Ovary (tissue), 9 donors: ENCODE measurements around the gene CSNK1G2. TPM values are rescaled to one million over a fixed set of nuclear protein-coding genes. Genes with fewer than 3 reads are reported as not detected.

Source experiments
- DNase-seq, 5 donors: peaks; one replicate each; pipeline ENCODE4 v3.0.0-alpha.2; 2019 to 2020
- H3K27ac ChIP-seq, 2 donors: fragments of 200-600 bp; one replicate each; pipeline versions ENCODE4 v1.5.1 to v1.8.0; 2019 to 2022
- H3K27me3 ChIP-seq: fragments of 200-600 bp; one replicate; pipeline ENCODE4 v1.8.0; 2022
- H3K36me3 ChIP-seq: fragments of 200-600 bp; sonication (generic); one replicate; pipeline ENCODE4 v1.5.1; 2019
- H3K4me1 ChIP-seq: one replicate; pipeline ENCODE4 v1.8.1; 2013; ENCODE audit warnings: mild to moderate bottlenecking, moderate library complexity; ENCODE audit not compliant: insufficient read depth
- H3K4me3 ChIP-seq: fragments of 200-600 bp; sonication (generic); one replicate; pipeline ENCODE4 v1.5.1; 2017
- H3K9me3 ChIP-seq, 2 donors: fragments of 200-600 bp in 1 of 2; sonication (generic) in 1 of 2; one replicate each; pipeline versions ENCODE4 v1.5.1 to v1.8.1; 2013 to 2019; ENCODE audit warnings: mild to moderate bottlenecking in 1 of 2, moderate library complexity in 1 of 2
- EP300 ChIP-seq: sonication (generic); formaldehyde crosslinking; IDR thresholded peaks from one replicate; pipeline ENCODE4 v1.6.1; 2017; ENCODE audit warnings: antibody characterized with exemption
- POLR2A ChIP-seq: fragments of 450-650 bp; IDR thresholded peaks from one replicate; pipeline ENCODE4 v1.6.1; 2017; ENCODE audit warnings: antibody characterized with exemption, mild to moderate bottlenecking, moderate library complexity
- WGBS, 3 donors: extraction: QIAGEN DNeasy Blood & Tissue Kit in 1 of 3; methylation state at CpG; one replicate each; pipeline versions ENCODE4 v1.1.5 to v1.1.7; 2013 to 2017; 5-methylcytosine and 5-hydroxymethylcytosine counted together
- intact Hi-C, 4 donors: fragments of 100-400 bp; cut with DNase I; formaldehyde crosslinking; loops; one replicate each; pipeline versions ENCODE4 v1.11.0 to v1.15.1; 2022 to 2023
- polyA plus RNA-seq, 2 donors: library from polyadenylated mRNA; stranded (reverse); fragments of 200-250 nt in 1 of 2; fragments of 350-450 nt in 1 of 2; fragmentation: Illumina TruSeq in 1 of 2; extraction: RNeasy Lipid Tissue Mini Kit (QIAGEN cat#74804) in 1 of 2; gene quantifications; one replicate each; pipeline ENCODE4 v1.2.3, GENCODE V29; 2013 to 2014
- total RNA-seq, 7 donors: library from RNA; depleted of rRNA in 2 of 7; stranded (reverse); fragments of >200 nt in 2 of 7; fragmentation: NEBNext Ultra II Directional in 3 of 7; extraction: Animal tissue kit (Norgen Biotek cat#: 25700) in 3 of 7; gene quantifications; one replicate each; pipeline versions ENCODE4 v1.1.0 to v1.2.4, GENCODE V29; 2016 to 2023
- TF ChIP-seq, protein P1 (sequence below), 3 donors: fragments of 450-650 bp in 2 of 3; fragments of 200-600 bp in 1 of 3; IDR thresholded peaks; one replicate each; pipeline versions ENCODE4 v1.5.1 to v1.8.0; 2016 to 2022; ENCODE audit warnings: antibody characterized with exemption in 3 of 3, mild to moderate bottlenecking in 1 of 3
- donor health status: DM: no; HTN: no; CAD: no; lungs with moderate emphysema.
- donor health status: DM: no; HTN: no; CAD: no.
- donor health status: Bipolar disorder and iron deficiency.
- donor health status: DM: yes; HTN: yes; CAD: no.
- donor health status: DM: no; HTN: no; CAD: no.
- donor health status: DM: yes; HTN: yes; CAD: no.

CSNK1G2 gene
- total and polyA plus RNA-seq, 9 donors: 5.9 to 65.4 (median 50.3) TPM

DNA sequence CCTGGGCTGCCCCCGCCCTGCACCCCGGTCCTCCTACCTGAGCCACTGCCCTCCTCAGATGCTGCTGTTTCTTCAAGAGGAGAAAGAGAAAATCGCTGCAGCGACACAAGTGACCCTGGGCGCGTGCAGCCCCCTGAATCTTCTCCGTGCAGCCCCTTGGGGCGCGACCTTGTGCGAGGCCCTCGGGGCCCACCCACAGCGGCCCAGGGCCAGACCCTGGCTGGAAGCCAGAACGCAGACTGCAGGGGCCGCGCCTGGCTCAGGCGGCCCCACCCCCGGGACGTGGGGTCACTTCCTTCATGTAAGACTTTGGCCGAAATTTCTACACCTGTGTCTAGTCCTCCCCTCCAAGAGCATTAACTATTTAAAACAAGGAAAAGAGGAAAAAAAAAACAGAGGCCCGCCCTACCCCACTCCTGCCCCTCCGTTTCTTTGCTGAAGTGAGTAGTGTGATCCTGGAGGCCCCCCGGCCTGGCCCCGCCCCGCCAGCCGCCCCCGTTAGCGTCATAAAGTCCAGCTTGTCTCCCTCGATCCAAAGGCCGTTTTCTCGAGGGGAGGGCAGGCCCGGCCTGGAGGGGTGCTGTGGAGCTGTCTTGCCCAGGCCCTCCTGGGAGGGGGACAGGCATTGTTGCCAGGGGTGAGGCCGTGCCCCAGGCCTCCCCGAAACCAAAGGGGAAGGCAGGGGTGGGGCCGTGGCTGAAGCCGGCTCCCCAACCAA is 39.3 kb downstream of the CSNK1G2 start:
- 51 to 62% (median 61%) methylated on average over 35 of the region's 35 CpGs for WGBS, 3 donors
- TF ChIP-seq EP300: no peak
- no peak for TF ChIP-seq POLR2A
- TF ChIP-seq, protein P1, sequence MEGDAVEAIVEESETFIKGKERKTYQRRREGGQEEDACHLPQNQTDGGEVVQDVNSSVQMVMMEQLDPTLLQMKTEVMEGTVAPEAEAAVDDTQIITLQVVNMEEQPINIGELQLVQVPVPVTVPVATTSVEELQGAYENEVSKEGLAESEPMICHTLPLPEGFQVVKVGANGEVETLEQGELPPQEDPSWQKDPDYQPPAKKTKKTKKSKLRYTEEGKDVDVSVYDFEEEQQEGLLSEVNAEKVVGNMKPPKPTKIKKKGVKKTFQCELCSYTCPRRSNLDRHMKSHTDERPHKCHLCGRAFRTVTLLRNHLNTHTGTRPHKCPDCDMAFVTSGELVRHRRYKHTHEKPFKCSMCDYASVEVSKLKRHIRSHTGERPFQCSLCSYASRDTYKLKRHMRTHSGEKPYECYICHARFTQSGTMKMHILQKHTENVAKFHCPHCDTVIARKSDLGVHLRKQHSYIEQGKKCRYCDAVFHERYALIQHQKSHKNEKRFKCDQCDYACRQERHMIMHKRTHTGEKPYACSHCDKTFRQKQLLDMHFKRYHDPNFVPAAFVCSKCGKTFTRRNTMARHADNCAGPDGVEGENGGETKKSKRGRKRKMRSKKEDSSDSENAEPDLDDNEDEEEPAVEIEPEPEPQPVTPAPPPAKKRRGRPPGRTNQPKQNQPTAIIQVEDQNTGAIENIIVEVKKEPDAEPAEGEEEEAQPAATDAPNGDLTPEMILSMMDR (IDR thresholded peaks at IDR 0.05): no peak
- H3K27ac ChIP-seq: no peak overlapping the region
- H3K27me3 ChIP-seq: no peaks in the 10 kb centered on the region
- no peaks in the 10 kb centered on the region for H3K9me3 ChIP-seq
- H3K36me3 ChIP-seq: no peaks in the 10 kb centered on the region
- intact Hi-C loops: no loop called here
- no peaks in the 10 kb centered on the region for H3K4me1 ChIP-seq
- no peak overlapping the region for H3K4me3 ChIP-seq
- peak in 1 of 5 donors; percentile 29 for DNase-seq

DNA sequence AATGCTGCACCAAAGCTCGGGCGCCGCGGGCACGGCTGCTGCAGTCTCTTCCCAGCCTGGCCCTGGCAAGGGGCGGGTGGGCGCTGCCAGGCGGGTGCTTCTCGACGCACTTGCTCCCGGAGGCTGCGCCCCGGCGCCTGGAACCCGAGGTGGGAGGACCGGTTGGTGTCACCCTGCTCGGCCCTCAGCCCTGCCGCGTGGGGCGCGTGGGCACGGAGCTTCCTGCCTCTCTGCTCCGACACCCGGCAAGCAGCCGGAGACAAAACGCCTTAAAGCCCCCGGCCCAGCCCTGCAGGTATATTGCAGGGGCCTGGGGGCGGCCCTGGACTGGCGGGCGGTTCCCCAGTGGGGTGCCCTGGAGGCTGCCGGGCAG is 39.8 kb downstream of the CSNK1G2 start:
- WGBS, 3 donors: 92 to 95% (median 93%) methylated on average over 31 of the region's 31 CpGs

DNA sequence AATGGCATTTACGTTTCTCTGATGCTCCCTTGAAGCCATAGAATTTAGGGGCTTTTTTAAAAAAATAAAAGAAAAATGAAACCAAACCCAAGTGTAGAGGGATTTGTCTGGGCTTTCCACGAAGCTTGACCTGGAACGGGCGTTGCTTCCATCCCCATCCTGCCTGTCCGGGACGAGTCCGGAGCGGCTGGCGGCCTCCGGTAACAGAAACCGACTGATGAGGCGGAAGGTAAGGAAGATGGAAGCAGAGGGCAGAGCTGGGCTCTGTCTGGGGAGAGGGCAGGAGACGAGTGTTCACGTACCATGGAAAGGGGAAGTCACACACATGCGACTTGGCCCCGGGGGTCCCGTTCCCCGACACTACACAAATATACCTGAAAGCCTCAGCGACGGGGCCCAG is 40.3 kb downstream of the CSNK1G2 start:
- intact Hi-C loops: no loop called here
- Histone ChIP-seq H3K9me3 (no peaks in the 10 kb centered on the region), H3K27ac (no peak overlapping the region), H3K27me3 (no peaks in the 10 kb centered on the region), H3K36me3 (no peaks in the 10 kb centered on the region), H3K4me3 (no peak overlapping the region), H3K4me1 (no peaks in the 10 kb centered on the region)
- TF ChIP-seq, protein P1 (IDR thresholded peaks at IDR 0.05): no peak
- no peak for TF ChIP-seq EP300
- TF ChIP-seq POLR2A: no peak
- WGBS, 3 donors: 90 to 93% (median 91%) methylated on average over 20 of the region's 20 CpGs
- no peak for DNase-seq

More for the DNA sequence above, 39.8 kb downstream of the CSNK1G2 start:
- H3K36me3 ChIP-seq: no peaks in the 10 kb centered on the region
- no peak overlapping the region for H3K4me3 ChIP-seq
- peak in 1 of 5 donors; percentile 25 for DNase-seq
- H3K9me3 ChIP-seq: no peaks in the 10 kb centered on the region
- intact Hi-C loops: no loop called here
- no peaks in the 10 kb centered on the region for H3K4me1 ChIP-seq
- H3K27me3 ChIP-seq: no peaks in the 10 kb centered on the region
- H3K27ac ChIP-seq: no peak overlapping the region
- no peak for TF ChIP-seq POLR2A
- TF ChIP-seq, protein P1 (IDR thresholded peaks at IDR 0.05): no peak
- no peak for TF ChIP-seq EP300

DNA sequence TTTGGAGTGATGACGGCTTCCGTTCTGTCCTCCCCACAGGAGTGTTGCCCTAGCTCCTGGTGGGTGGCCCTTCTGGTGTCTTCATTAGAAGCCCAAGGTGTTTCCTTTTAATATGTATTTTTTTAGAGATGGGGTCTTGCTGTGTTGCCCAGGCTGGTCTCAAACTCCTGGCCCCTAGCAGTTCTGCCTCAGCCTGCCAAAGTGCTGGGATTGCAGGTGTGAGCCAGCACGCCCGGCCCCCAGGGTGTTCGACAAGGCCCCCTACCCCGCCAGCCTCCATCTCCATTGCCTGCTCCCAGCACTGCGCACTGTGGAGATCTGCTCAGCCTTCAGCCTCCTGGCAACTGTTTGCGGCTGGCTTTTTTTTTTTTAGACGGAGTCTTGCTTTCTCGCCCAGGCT is 43.4 kb downstream of the CSNK1G2 start:
- no peaks in the 10 kb centered on the region for H3K36me3 ChIP-seq
- intact Hi-C loops: no loop called here
- H3K27ac ChIP-seq: no peak overlapping the region

More for the DNA sequence above, 43.4 kb downstream of the CSNK1G2 start:
- DNase-seq: no peak
- Histone ChIP-seq H3K4me1 (no peaks in the 10 kb centered on the region), H3K9me3 (no peaks in the 10 kb centered on the region), H3K27me3 (no peaks in the 10 kb centered on the region), H3K4me3 (no peak overlapping the region)
- 85 to 93% (median 87%) methylated on average over 10 of the region's 10 CpGs for WGBS, 3 donors
- TF ChIP-seq POLR2A (no peak), EP300 (no peak)
- TF ChIP-seq, protein P1 (IDR thresholded peaks at IDR 0.05): no peak
